GM21786 (cell line): ENCODE measurements around the gene SIGLEC7.
"Not testable (repeated sequence)": the region's sequence is repeated elsewhere in the genome, so short reads cannot be mapped to it uniquely, and the experiment has no call there.

Source experiments
- ATAC-seq: cut with Tn5 transposase; IDR thresholded peaks from one replicate; pipeline ENCODE4 v1.9.1; 2021; ENCODE audit not compliant: unreplicated experiment

Gene SIGLEC7

GRCh38 chr19:51137792-51138425 is 4.2 kb upstream of the SIGLEC7 start:
- ATAC-seq, result no peak

- ATAC-seq, result no peak
Observed at GRCh38 chr19:51138549-51138979, 3.5 kb upstream of the SIGLEC7 start.

GRCh38 chr19:51139299-51140014 is 2.6 kb upstream of the SIGLEC7 start:
- no peak for ATAC-seq

DNA sequence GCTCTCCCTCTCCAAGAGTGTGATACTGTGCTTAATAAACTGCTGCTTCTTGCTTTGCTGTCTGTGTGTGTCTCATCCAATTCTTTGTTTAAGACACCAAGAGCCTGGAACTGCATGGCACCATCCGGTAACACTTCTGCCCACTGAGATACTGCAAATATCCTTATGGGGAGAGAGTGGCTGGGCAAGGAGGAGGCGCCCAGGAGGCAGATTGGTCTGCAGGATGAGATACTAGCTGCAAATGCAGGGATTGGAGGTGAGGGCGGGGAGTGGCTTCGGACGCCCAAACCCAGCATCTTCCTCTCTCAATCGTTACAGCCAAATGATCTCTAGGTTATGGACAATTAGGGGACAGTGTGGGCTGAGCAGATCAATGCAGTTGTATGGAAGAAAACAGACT is 1.7 kb upstream of the SIGLEC7 start:
- no peak for ATAC-seq

DNA sequence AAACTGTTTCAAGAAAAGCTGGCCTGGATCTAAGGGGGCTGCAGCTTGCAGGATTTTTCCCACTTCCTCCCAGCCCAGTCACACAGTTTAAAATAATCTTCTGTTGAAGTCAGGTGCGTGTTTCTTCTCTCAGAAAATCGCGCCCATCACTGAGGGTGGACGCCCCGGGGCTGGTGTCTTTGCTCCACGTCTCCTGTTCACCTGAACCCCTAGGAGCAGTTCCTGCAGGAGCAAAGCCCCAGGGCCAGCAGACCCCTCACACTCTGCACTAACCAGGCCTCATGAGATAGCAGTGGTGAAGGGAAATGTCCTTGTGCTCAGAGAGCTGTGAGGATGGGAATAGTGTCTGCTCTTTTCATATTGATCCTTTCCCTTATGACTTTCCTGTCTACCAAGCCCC is 920 bp upstream of the SIGLEC7 start:
- ATAC-seq, result no peak

GRCh38 chr19:51142809-51143475 is 841 bp downstream of the SIGLEC7 start:
- ATAC-seq, result not testable (repeated sequence)

GRCh38 chr19:51143486-51143885 is 1.4 kb downstream of the SIGLEC7 start:
- no peak for ATAC-seq

- no peak for ATAC-seq
Observed at GRCh38 chr19:51144482-51145045, 2.5 kb downstream of the SIGLEC7 start.

GRCh38 chr19:51145916-51146493 is 3.9 kb downstream of the SIGLEC7 start:
- no peak for ATAC-seq

- ATAC-seq, result no peak
Observed at GRCh38 chr19:51146751-51147150, 4.7 kb downstream of the SIGLEC7 start.

GRCh38 chr19:51147663-51148062 is 5.6 kb downstream of the SIGLEC7 start:
- no peak for ATAC-seq

DNA sequence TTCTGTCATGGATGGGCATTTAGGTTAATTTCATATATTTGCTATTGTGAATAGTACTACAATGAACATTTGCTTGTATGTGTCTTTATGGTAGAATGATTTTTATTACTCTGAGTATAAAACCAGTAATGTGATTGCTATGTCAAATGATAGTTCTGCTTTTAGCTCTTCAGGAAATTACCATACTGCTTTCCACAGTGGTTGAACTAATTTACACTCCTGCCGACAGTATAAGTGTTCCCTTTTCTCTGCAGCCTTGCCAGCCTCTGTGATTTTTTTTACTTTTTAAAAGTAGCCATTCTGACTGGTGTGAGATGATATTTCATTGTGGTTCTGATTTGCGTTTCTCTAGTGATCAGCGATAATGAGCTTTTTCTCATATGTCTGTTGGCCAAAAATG is 6.5 kb downstream of the SIGLEC7 start:
- no peak for ATAC-seq

GRCh38 chr19:51150627-51151026 is 8.5 kb downstream of the SIGLEC7 start:
- ATAC-seq, result no peak

GRCh38 chr19:51156710-51157109 is 14.6 kb downstream of the SIGLEC7 start:
- ATAC-seq, result no peak

GRCh38 chr19:51157265-51157664 is 15.2 kb downstream of the SIGLEC7 start:
- ATAC-seq, result no peak

DNA sequence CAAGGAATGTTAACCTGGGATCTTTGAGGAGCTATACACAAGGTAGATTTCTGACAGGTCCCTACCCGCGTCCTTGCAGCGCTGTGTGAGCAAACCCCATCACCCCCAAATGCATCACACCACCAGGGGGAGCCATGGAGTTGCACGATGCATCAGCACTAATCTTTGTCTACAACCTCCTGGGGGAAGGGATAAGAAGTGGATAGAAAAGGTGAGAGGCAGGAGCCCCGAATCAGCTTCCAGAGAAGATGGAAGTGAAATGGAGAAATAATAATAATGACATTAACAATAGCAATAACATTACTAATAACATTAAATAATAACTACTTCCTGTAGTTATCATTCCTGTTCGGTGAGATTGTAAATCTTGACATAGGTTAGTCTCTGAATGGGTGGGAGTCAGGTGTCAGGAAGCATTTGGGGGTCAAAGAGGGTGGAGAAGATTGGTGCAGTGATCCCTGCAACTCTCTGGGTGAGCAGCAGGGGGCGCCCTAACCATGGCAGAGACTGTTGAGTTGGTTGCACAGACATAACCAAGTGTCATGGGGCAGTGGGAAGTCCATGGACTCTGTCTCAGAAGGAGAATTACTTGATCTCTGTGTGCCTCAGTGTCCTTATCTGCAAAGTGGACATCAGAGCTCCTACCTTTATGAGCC is 16.5 kb downstream of the SIGLEC7 start:
- no peak for ATAC-seq

GRCh38 chr19:51159656-51160055 is 17.6 kb downstream of the SIGLEC7 start:
- ATAC-seq, result no peak

DNA sequence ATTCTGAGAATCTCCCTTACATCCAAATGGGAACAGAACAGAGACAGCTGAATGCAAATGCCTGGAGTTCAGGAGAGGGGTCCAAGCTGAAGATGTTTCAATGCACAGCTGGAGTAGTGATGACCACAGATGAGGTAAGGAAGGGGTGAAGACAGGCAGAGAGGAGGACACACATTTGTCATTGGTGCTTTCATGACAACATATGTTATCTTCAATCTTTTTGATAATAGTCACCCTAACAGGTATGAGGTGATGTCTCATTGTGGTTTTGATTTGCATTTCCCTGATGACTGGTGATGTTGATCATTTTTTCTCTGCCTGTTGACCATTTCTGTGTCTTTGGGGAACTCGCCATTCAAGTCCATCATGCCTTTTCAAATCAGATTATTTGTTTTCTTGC is 19.2 kb downstream of the SIGLEC7 start:
- no peak for ATAC-seq

DNA sequence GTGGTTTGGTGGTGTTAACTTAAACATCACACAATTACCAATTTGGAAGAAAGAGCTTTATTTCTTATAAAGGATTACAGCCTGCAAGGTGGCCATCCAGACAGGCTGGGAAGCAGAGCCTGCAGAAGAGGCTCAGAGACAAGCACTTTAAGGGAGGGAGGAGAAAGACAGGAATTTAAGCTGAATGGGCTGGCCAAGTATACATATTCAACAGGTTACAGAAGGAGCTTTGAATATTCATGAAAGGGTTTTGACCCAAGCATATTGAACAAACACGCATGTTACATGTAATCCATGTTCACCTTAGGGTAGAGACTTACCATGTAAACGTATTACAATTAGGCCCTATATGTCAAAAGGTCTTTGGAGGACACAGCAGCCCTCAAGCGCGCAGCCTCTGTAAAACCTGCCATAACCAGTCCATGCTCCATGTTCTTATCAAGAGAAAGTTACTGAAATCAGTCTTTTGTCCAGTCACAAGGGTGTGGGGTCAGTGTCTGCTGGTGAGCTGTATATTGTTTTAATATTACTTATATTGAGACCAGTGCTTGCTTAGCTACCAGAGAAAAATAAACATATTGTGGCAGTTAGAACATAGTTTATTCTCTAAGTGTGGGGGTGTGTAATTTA is 19.9 kb downstream of the SIGLEC7 start:
- no peak for ATAC-seq

- ATAC-seq, result no peak
Observed at GRCh38 chr19:51163257-51163656, 21.2 kb downstream of the SIGLEC7 start.

GRCh38 chr19:51164215-51164614 is 22.1 kb downstream of the SIGLEC7 start:
- ATAC-seq, result no peak
